ENCODE data around the gene RANBP3L. TPM values are rescaled to one million over a fixed set of nuclear protein-coding genes. Genes with fewer than 3 reads are reported as not detected.
"Not testable (repeated sequence)": the region's sequence is repeated elsewhere in the genome, so short reads cannot be mapped to it uniquely, and the experiment has no call there.

The RANBP3L gene
- total RNA-seq, result under 1 TPM in 1 of 2 experiments, not detected in 1; 0.15 TPM

- ChIA-PET POLR2A (no interaction called here), CTCF (interaction anchor here (1.0 kb wide), 1 partner anchor 61 kb away, joined by 3 read pairs; the partner anchor contains the start of gene NADK2)
Observed at GRCh38 chr5:36301858-36302603, at the start of gene RANBP3L. RANBP3L (minus strand) TSS chr5:36301902; CDS start chr5:36301416, 486 bp downstream.

- POLR2A ChIA-PET, result interaction anchor here (0.5 kb wide), 1 partner anchor 68 kb away, joined by 3 read pairs; no protein-coding TSS in a partner anchor
- CTCF ChIA-PET, result no interaction called here
Observed at GRCh38 chr5:36346896-36347690, 45.4 kb upstream of the RANBP3L start.

- CTCF ChIA-PET, result no interaction called here
- POLR2A ChIA-PET, result no interaction called here
Observed at GRCh38 chr5:36344899-36345298, 43.2 kb upstream of the RANBP3L start.

GRCh38 chr5:36341720-36342119 is 40.0 kb upstream of the RANBP3L start:
- POLR2A ChIA-PET, CTCF ChIA-PET: not testable (repeated sequence)

- ChIA-PET CTCF (no interaction called here), POLR2A (no interaction called here)
Observed at GRCh38 chr5:36337597-36337996, 35.9 kb upstream of the RANBP3L start.

- POLR2A ChIA-PET, result no interaction called here
Observed at GRCh38 chr5:36334315-36334714, 32.6 kb upstream of the RANBP3L start.

GRCh38 chr5:36332720-36333119 is 31.0 kb upstream of the RANBP3L start:
- CTCF ChIA-PET, POLR2A ChIA-PET: not testable (repeated sequence)

More at GRCh38 chr5:36334315-36334714, 32.6 kb upstream of the RANBP3L start:
- CTCF ChIA-PET, result no interaction called here

- CTCF ChIA-PET, result no interaction called here
- POLR2A ChIA-PET, result no interaction called here
Observed at GRCh38 chr5:36325196-36325595, 23.5 kb upstream of the RANBP3L start.

- ChIA-PET CTCF (no interaction called here), POLR2A (no interaction called here)
Observed at GRCh38 chr5:36323926-36324781, 22.5 kb upstream of the RANBP3L start.

- ChIA-PET POLR2A (no interaction called here), CTCF (no interaction called here)
Observed at GRCh38 chr5:36312953-36313672, 11.4 kb upstream of the RANBP3L start.

GRCh38 chr5:36311956-36312355 is 10.3 kb upstream of the RANBP3L start:
- ChIA-PET CTCF (no interaction called here), POLR2A (no interaction called here)

- CTCF ChIA-PET, result no interaction called here
- POLR2A ChIA-PET, result no interaction called here
Observed at GRCh38 chr5:36310138-36310537, 8.4 kb upstream of the RANBP3L start.

- CTCF ChIA-PET, result no interaction called here
- POLR2A ChIA-PET, result no interaction called here
Observed at GRCh38 chr5:36305571-36306326, 4.0 kb upstream of the RANBP3L start.

GRCh38 chr5:36304095-36304805 is 2.5 kb upstream of the RANBP3L start:
- POLR2A ChIA-PET, result no interaction called here
- CTCF ChIA-PET, result interaction anchor here (1.7 kb wide), 1 partner anchor 225 kb away, joined by 3 read pairs; no protein-coding TSS in a partner anchor

- CTCF ChIA-PET, result interaction anchor here (1.0 kb wide), 1 partner anchor 60 kb away, joined by 3 read pairs; the partner anchor contains the start of gene NADK2
- POLR2A ChIA-PET, result no interaction called here
Observed at GRCh38 chr5:36300927-36301540, 668 bp downstream of the RANBP3L start.

GRCh38 chr5:36300191-36300926 is 1.3 kb downstream of the RANBP3L start:
- CTCF ChIA-PET, result no interaction called here

GRCh38 chr5:36298552-36298951 is 3.1 kb downstream of the RANBP3L start:
- POLR2A ChIA-PET, result no interaction called here
- CTCF ChIA-PET, result no interaction called here

More at GRCh38 chr5:36300191-36300926, 1.3 kb downstream of the RANBP3L start:
- POLR2A ChIA-PET, result no interaction called here

Measured in activated CD8-positive, alpha-beta memory T cell treated with anti-CD3 and anti-CD28 coated beads for 36 hours (primary cell).